OCI-LY7 (cell line): Measurements from ENCODE around the gene LRGUK. TPM values are rescaled to one million over a fixed set of nuclear protein-coding genes. Genes with fewer than 3 reads are reported as not detected.
"Not testable (repeated sequence)": the region's sequence is repeated elsewhere in the genome, so short reads cannot be mapped to it uniquely, and the experiment has no call there.

Source experiments
- BruUV-seq: library from RNA; stranded (reverse); fragments of 400-500 nt; replicated peaks from 2 replicates; lab custom pipeline; 2021; lab: Mats Ljungman, UMichigan
- CTCF ChIA-PET: fragments of 300-600 bp; sonication (Branson Sonifier 250); formaldehyde crosslinking; loops from one replicate; lab custom pipeline; 2022; ENCODE audit warnings: antibody characterized with exemption; ENCODE audit not compliant: unreplicated experiment; lab: Charles Lee
- POLR2A ChIA-PET: fragments of 300-600 bp; sonication (Branson Sonifier 250); formaldehyde crosslinking; loops from one replicate; lab custom pipeline; 2022; ENCODE audit warnings: antibody characterized with exemption; lab: Charles Lee
- DNase-seq: peaks from one replicate; pipeline ENCODE4 v3.0.0-alpha.2; 2015; ENCODE audit warnings: low spot score
- H2AFZ ChIP-seq: fragments of 200-600 bp; sonication (generic), shearing (Covaris generic); 2 replicates; pipeline ENCODE4 v1.6.1; 2014; ENCODE audit warnings: mild to moderate bottlenecking, antibody characterized with exemption, low read length, moderate library complexity
- H3K27ac ChIP-seq: fragments of 200-600 bp; sonication (generic); 2 replicates; pipeline ENCODE4 v1.5.1; 2014; ENCODE audit warnings: mixed run types, low read depth, mild to moderate bottlenecking, moderate library complexity, low read length, inconsistent platforms; ENCODE audit not compliant: poor library complexity, severe bottlenecking
- H3K36me3 ChIP-seq: fragments of 200-600 bp; sonication (generic); 2 replicates; pipeline ENCODE4 v1.6.1; 2014; ENCODE audit warnings: mild to moderate bottlenecking, antibody characterized with exemption, low read length, moderate library complexity, mixed read lengths; ENCODE audit not compliant: insufficient read depth
- H3K4me1 ChIP-seq: fragments of 200-600 bp; sonication (generic); 2 replicates; pipeline ENCODE4 v1.5.1; 2014; ENCODE audit warnings: mild to moderate bottlenecking, low read length; ENCODE audit not compliant: insufficient read depth, poor library complexity, severe bottlenecking
- H3K4me2 ChIP-seq: fragments of 200-600 bp; sonication (generic); 2 replicates; pipeline ENCODE4 v1.6.1; 2014; ENCODE audit warnings: mild to moderate bottlenecking, low read length
- H3K4me3 ChIP-seq: fragments of 200-600 bp; sonication (generic); 2 replicates; pipeline ENCODE4 v1.5.1; 2014; ENCODE audit warnings: mild to moderate bottlenecking, low read depth, low read length; ENCODE audit not compliant: poor library complexity, severe bottlenecking
- H3K79me2 ChIP-seq: fragments of 200-600 bp; sonication (generic); 2 replicates; pipeline ENCODE4 v1.6.1; 2016; ENCODE audit warnings: low read depth, mild to moderate bottlenecking, low read length, moderate library complexity, mixed read lengths; ENCODE audit not compliant: insufficient read depth
- H3K9me2 ChIP-seq: fragments of 200-600 bp; sonication (generic); 2 replicates; pipeline ENCODE4 v1.6.1; 2016; ENCODE audit warnings: mild to moderate bottlenecking, low read length, mixed read lengths; ENCODE audit not compliant: insufficient read depth
- H3K9me3 ChIP-seq: fragments of 200-600 bp; sonication (generic); 2 replicates; pipeline ENCODE4 v1.6.1; 2014; ENCODE audit warnings: mild to moderate bottlenecking, mixed run types, low read length, mixed read lengths
- H4K20me1 ChIP-seq: fragments of 200-600 bp; sonication (generic); 2 replicates; pipeline ENCODE4 v1.6.1; 2014; ENCODE audit warnings: mild to moderate bottlenecking, antibody characterized with exemption, low read length, moderate library complexity, mixed read lengths; ENCODE audit not compliant: insufficient read depth
- EZH2phosphoT487 ChIP-seq: fragments of 200-600 bp; sonication (generic); IDR thresholded peaks from 2 replicates; pipeline ENCODE4 v1.6.1; 2018; ENCODE audit warnings: low read depth, borderline replicate concordance, mild to moderate bottlenecking, mixed run types, antibody characterized with exemption, low read length, moderate library complexity, mixed read lengths
- intact Hi-C: fragments of 100-400 bp; cut with micrococcal nuclease; formaldehyde crosslinking; loops from one replicate; pipeline ENCODE4 v1.10.0; 2022; ENCODE audit not compliant: unreplicated experiment
- total RNA-seq, 2 experiments: library from RNA; depleted of rRNA in 1 of 2; stranded (reverse); fragments of >200 nt in 1 of 2; shearing (Covaris generic) in 1 of 2; gene quantifications; 2 replicates each; pipeline ENCODE4 v1.2.3, GENCODE V29; 2014 to 2022
- TF ChIP-seq, protein P1 (sequence below): fragments of 200-600 bp; sonication (generic); conservative IDR thresholded peaks from 2 replicates; pipeline ENCODE4 v1.5.1; 2014; ENCODE audit warnings: mild to moderate bottlenecking, antibody characterized with exemption, low read length, moderate library complexity, mixed read lengths

Gene LRGUK
- total RNA-seq, 2 experiments from 2014 or later = 0.46 to 0.95 TPM

DNA sequence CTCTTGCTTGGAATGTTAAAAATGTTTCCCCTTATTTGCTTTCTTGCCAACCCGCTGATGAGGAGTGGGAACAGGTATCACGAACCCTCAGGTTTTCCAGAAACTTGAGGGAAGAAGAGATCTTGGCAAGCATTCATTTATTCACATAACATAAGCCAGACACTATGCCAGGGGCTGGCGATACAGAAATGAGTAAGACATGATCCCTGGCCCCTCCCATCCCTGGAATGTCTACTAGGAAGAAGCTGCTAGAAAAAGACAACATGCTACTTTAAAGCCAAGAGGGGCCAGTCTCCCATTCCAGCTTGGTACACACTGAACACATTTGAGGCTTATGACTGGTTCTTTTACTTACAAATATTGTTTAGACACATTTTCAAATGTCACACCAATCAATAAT lies 163.1 kb downstream of the LRGUK start:
- POLR2A ChIA-PET = no interaction called here

GRCh38 chr7:134293002-134293740 lies 166.0 kb downstream of the LRGUK start:
- intact Hi-C loops = loop anchor here (1.0 kb wide), 1 partner anchor 47 kb away; no protein-coding TSS in a partner anchor
- Histone ChIP-seq H3K9me2 (no peaks in the 10 kb centered on the region), H3K36me3 (peaks cover 52% of the 10 kb centered on the region), H3K4me1 (peaks cover 26% of the 10 kb centered on the region), H4K20me1 (no peaks in the 10 kb centered on the region), H3K9me3 (no peaks in the 10 kb centered on the region), H3K4me3 (peak overlapping the region; percentile 41), H2AFZ (peak overlapping the region; percentile 68), H3K4me2 (peak overlapping the region; percentile 80), H3K27ac (peak overlapping the region; percentile 60), H3K79me2 (no peaks in the 10 kb centered on the region)
- TF ChIP-seq EZH2phosphoT487 = no peak
- TF ChIP-seq, protein P1, sequence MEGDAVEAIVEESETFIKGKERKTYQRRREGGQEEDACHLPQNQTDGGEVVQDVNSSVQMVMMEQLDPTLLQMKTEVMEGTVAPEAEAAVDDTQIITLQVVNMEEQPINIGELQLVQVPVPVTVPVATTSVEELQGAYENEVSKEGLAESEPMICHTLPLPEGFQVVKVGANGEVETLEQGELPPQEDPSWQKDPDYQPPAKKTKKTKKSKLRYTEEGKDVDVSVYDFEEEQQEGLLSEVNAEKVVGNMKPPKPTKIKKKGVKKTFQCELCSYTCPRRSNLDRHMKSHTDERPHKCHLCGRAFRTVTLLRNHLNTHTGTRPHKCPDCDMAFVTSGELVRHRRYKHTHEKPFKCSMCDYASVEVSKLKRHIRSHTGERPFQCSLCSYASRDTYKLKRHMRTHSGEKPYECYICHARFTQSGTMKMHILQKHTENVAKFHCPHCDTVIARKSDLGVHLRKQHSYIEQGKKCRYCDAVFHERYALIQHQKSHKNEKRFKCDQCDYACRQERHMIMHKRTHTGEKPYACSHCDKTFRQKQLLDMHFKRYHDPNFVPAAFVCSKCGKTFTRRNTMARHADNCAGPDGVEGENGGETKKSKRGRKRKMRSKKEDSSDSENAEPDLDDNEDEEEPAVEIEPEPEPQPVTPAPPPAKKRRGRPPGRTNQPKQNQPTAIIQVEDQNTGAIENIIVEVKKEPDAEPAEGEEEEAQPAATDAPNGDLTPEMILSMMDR = no peak
- ChIA-PET CTCF (interaction anchor here (0.6 to 1.0 kb wide), 6 partner anchors 10 to 247 kb away, joined by 3 read pairs; no protein-coding TSS in a partner anchor), POLR2A (interaction anchor here (0.7 to 1.3 kb wide), 9 partner anchors 10 to 142 kb away, joined by 3 to 9 read pairs (median 3); partner anchors contain the start of gene SLC35B4)
- no TSS peak for BruUV-seq
- DNase-seq = peak; percentile 96

More for the DNA sequence above, 163.1 kb downstream of the LRGUK start:
- Histone ChIP-seq H3K36me3 (peaks cover 28% of the 10 kb centered on the region), H3K4me2 (no peak overlapping the region), H3K27ac (no peak overlapping the region), H3K4me3 (no peak overlapping the region), H3K4me1 (peaks cover 26% of the 10 kb centered on the region), H2AFZ (no peak overlapping the region), H3K79me2 (no peaks in the 10 kb centered on the region), H4K20me1 (no peaks in the 10 kb centered on the region), H3K9me3 (no peaks in the 10 kb centered on the region), H3K9me2 (no peaks in the 10 kb centered on the region)
- BruUV-seq = no TSS peak
- intact Hi-C loops = no loop called here
- DNase-seq = no peak
- TF ChIP-seq, protein P1 = no peak
- CTCF ChIA-PET = no interaction called here

- DNase-seq, H3K9me3 ChIP-seq, H2AFZ ChIP-seq, BruUV-seq, H3K4me3 ChIP-seq, H3K9me2 ChIP-seq, H3K27ac ChIP-seq, H4K20me1 ChIP-seq, CTCF ChIA-PET, H3K79me2 ChIP-seq, intact Hi-C loops, POLR2A ChIA-PET, H3K4me2 ChIP-seq: not testable (repeated sequence)
- Histone ChIP-seq H3K4me1 (peaks cover 23% of the 10 kb centered on the region), H3K36me3 (peaks cover 74% of the 10 kb centered on the region)
Measured at GRCh38 chr7:134295982-134296381, 168.8 kb downstream of the LRGUK start.
